BJ (cell line): Measurements from ENCODE around the gene ADAT2. TPM values are rescaled to one million over a fixed set of nuclear protein-coding genes. Genes with fewer than 3 reads are reported as not detected.

Experiments used
- CTCF ChIA-PET: fragments of 350-600 bp; formaldehyde crosslinking; extraction: SDS; loops from one replicate; lab custom pipeline; 2021; ENCODE audit warnings: antibody characterized with exemption, inconsistent platforms; lab: Yijun Ruan, JAX
- POLR2A ChIA-PET: fragments of 300-600 bp; sonication (Branson Sonifier 250); formaldehyde crosslinking; extraction: SDS; loops from one replicate; lab custom pipeline; 2021; ENCODE audit warnings: antibody characterized with exemption; lab: Charles Lee
- DNase-seq: peaks from one replicate; pipeline ENCODE4 v3.0.0-alpha.2; 2011; ENCODE audit warnings: low read depth
- H3K27me3 ChIP-seq: 2 replicates; pipeline ENCODE4 v1.6.0; 2011; ENCODE audit warnings: low read length; ENCODE audit not compliant: control insufficient read depth, insufficient read depth
- H3K36me3 ChIP-seq: 2 replicates; pipeline ENCODE4 v1.5.1; 2011; ENCODE audit warnings: low read length; ENCODE audit not compliant: control insufficient read depth, insufficient read depth
- H3K4me3 ChIP-seq: 2 replicates; pipeline ENCODE4 v1.5.1; 2011; ENCODE audit warnings: low read depth, mild to moderate bottlenecking, control low read depth, low read length
- polyA minus RNA-seq: library from RNA; depleted of rRNA, polyadenylated mRNA; stranded (reverse); fragments of >200 nt; gene quantifications from 2 replicates; pipeline ENCODE4 v1.2.3, GENCODE V29; 2011; rRNA and poly(A)+ RNA removed
- polyA plus RNA-seq: library from polyadenylated mRNA; depleted of rRNA; stranded (reverse); fragments of >200 nt; gene quantifications from 2 replicates; pipeline ENCODE4 v1.2.3, GENCODE V29; 2011; rRNA removed
- TF ChIP-seq, protein P1 (sequence below): IDR thresholded peaks from 2 replicates; pipeline ENCODE4 v1.5.1; 2011; ENCODE audit warnings: low read depth, mild to moderate bottlenecking, control low read depth, inconsistent platforms, low read length, moderate library complexity; ENCODE audit not compliant: insufficient read depth

The ADAT2 gene
- polyA plus RNA-seq (1.3 and 2.0 TPM in 2 replicates), polyA minus RNA-seq (0.62 and 0.71 TPM in 2 replicates)

DNA sequence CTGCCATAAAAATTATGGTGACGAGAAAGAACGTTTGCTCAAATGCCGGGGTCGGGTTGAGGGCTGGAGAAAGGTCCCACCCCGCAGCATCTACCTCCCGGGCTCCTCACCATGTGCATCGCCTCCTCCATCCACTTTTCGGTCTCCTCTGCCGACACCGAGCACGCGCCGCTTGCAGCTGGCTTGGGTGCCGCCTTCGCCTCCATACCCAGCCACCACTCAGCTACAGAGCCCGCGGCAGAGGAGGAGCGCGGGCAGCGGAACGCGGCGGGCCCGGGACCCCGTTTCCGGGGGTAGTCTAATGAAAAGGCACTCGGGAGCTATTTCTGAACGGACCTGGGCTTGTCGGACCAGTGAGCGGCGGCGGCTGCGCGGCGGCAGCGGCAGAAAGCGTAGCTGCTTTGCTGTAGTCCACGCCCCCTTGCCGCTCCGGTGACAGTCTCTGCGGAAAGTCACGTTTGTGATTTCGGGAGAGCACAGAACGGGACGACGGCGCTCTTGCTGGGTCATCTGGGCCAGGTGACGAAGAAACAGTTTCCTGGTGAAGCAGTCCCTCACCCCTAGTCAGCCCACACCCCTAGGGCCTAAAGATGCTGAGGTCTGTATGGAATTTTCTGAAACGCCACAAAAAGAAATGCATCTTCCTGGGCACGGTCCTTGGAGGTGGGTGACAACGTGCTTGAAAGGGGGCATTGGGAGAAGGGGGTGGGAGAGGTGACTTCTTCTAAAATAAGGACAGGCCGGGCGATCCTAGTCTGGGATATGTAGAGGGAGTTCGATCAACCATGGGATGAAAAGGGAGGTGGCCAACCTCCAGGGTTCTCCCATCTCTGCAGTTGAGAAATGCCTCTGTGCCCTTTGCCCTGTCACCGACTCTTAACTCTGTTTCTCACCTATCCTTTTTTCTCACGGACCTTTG is at the start of gene ADAT2, which contains the start of gene PEX3:
Gene ADAT2, minus strand, starts transcription at position 243 of the 919 bp plus-strand sequence. Its CDS starts 37 bp downstream, at position 206.
Gene PEX3, plus strand, starts transcription at position 353 of the 919 bp plus-strand sequence. Its CDS starts 238 bp downstream, at position 591.
- DNase-seq: peak; percentile 56
- TF ChIP-seq, protein P1, sequence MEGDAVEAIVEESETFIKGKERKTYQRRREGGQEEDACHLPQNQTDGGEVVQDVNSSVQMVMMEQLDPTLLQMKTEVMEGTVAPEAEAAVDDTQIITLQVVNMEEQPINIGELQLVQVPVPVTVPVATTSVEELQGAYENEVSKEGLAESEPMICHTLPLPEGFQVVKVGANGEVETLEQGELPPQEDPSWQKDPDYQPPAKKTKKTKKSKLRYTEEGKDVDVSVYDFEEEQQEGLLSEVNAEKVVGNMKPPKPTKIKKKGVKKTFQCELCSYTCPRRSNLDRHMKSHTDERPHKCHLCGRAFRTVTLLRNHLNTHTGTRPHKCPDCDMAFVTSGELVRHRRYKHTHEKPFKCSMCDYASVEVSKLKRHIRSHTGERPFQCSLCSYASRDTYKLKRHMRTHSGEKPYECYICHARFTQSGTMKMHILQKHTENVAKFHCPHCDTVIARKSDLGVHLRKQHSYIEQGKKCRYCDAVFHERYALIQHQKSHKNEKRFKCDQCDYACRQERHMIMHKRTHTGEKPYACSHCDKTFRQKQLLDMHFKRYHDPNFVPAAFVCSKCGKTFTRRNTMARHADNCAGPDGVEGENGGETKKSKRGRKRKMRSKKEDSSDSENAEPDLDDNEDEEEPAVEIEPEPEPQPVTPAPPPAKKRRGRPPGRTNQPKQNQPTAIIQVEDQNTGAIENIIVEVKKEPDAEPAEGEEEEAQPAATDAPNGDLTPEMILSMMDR: no peak
- Histone ChIP-seq H3K4me3 (peak within 1 kb of the TSS; percentile 78), H3K36me3 (no peaks in the 10 kb centered on the region), H3K27me3 (no peaks in the 10 kb centered on the region)
- POLR2A ChIA-PET: interaction anchor here (0.5 to 0.6 kb wide), 2 partner anchors 207 to 433 kb away, joined by 3 to 10 read pairs; no protein-coding TSS in a partner anchor
- CTCF ChIA-PET: interaction anchor here (1.0 to 1.6 kb wide), 2 partner anchors 63 to 885 kb away, joined by 3 read pairs; no protein-coding TSS in a partner anchor

DNA sequence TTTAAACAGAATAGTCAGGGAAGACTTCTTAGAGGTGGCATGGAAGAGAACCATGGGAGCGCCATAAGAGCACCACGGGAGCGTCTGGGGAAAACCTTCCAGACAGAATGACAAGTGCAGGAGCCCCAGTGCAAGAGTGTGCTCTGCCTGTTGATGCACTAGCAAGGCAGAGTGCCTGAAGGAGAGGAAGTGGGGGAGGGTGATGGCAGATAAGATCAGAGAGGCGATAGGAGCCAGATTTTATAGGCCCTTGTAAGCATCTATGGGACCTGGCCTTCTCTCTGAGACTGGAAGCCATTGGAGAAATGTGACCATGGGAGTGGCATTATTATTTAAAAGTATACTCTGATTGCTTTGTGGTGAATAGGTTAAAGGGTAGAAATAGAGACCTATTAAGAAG is 47.9 kb upstream of the ADAT2 start:
- TF ChIP-seq, protein P1: no peak
- CTCF ChIA-PET: no interaction called here
- no peak for DNase-seq

DNA sequence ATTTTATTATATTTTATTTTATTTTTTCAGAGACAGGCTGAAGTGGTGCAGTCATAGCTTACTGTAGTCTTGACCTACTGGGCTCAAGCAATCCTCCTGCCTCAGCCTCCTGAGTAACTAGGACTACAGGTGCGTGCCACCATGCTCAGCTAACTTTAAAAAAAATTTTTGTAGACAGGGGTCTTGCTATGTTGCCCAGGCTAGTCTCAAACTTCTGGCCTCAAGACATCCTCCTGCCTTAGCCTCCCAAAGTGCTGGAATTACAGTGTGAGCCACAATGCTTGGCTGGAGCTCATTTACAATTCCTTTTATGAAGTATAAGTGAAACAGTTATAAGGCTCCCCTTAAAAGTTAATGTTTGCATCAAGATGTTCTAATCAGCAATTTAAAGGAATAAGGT is 46.5 kb upstream of the ADAT2 start:
- ChIA-PET POLR2A (no interaction called here), CTCF (no interaction called here)
- no peak overlapping the region for H3K4me3 ChIP-seq
- TF ChIP-seq, protein P1: no peak
- H3K27me3 ChIP-seq: no peaks in the 10 kb centered on the region
- peaks cover 2% of the 10 kb centered on the region for H3K36me3 ChIP-seq
- DNase-seq: no peak

More for the DNA sequence above, 47.9 kb upstream of the ADAT2 start:
- POLR2A ChIA-PET: no interaction called here
- H3K36me3 ChIP-seq: peaks cover 2% of the 10 kb centered on the region
- no peak overlapping the region for H3K4me3 ChIP-seq
- H3K27me3 ChIP-seq: no peaks in the 10 kb centered on the region

GRCh38 chr6:143490775-143491174 is 40.3 kb upstream of the ADAT2 start:
- Histone ChIP-seq H3K4me3 (no peak overlapping the region), H3K36me3 (no peaks in the 10 kb centered on the region), H3K27me3 (no peaks in the 10 kb centered on the region)
- TF ChIP-seq, protein P1: no peak
- ChIA-PET CTCF (no interaction called here), POLR2A (no interaction called here)
- no peak for DNase-seq

GRCh38 chr6:143490244-143490643 is 39.7 kb upstream of the ADAT2 start:
- TF ChIP-seq, protein P1: no peak
- Histone ChIP-seq H3K4me3 (no peak overlapping the region), H3K27me3 (no peaks in the 10 kb centered on the region), H3K36me3 (no peaks in the 10 kb centered on the region)
- ChIA-PET POLR2A (no interaction called here), CTCF (no interaction called here)
- DNase-seq: no peak
